Chondrocyte (in vitro differentiated cells): ENCODE measurements around the gene RUSC2. TPM values are rescaled to one million over a fixed set of nuclear protein-coding genes. Genes with fewer than 3 reads are reported as not detected.

ENCODE experiments used
- DNase-seq: peaks from one replicate; pipeline ENCODE4 v3.0.0; 2021; ENCODE audit warnings: mixed read lengths, low spot score
- H3K27ac Mint-ChIP-seq: one replicate; pipeline ENCODE4 v1.8.0; 2021; ENCODE audit warnings: mild to moderate bottlenecking, moderate library complexity, mixed read lengths; ENCODE audit not compliant: unreplicated experiment
- H3K27me3 Mint-ChIP-seq: 2 replicates; pipeline ENCODE4 v1.8.0; 2021; ENCODE audit warnings: low read depth, mixed read lengths
- H3K36me3 Mint-ChIP-seq: 2 replicates; pipeline ENCODE4 v1.8.0; 2021; ENCODE audit warnings: low read depth, mixed read lengths
- H3K4me1 Mint-ChIP-seq: 2 replicates; pipeline ENCODE4 v1.8.0; 2021; ENCODE audit warnings: low read depth, mild to moderate bottlenecking, mixed read lengths
- H3K4me3 Mint-ChIP-seq: one replicate; pipeline ENCODE4 v1.8.0; 2021; ENCODE audit warnings: mild to moderate bottlenecking, moderate library complexity, mixed read lengths; ENCODE audit not compliant: unreplicated experiment
- H3K9me3 Mint-ChIP-seq: 2 replicates; pipeline ENCODE4 v1.8.0; 2021; ENCODE audit warnings: low read depth, mixed read lengths
- CTCF ChIP-seq: fragments of 200-600 bp; sonication (generic); IDR thresholded peaks from 2 replicates; pipeline ENCODE4 v1.5.0; 2021; ENCODE audit warnings: antibody characterized with exemption, mild to moderate bottlenecking, moderate library complexity
- total RNA-seq: library from RNA; stranded (reverse); gene quantifications from 3 replicates; pipeline ENCODE4 v1.2.1, GENCODE V29; 2021

RUSC2 gene
- total RNA-seq, 1 donor from 2014 or later, result 96.3 TPM

GRCh38 chr9:35511453-35511852, 21.5 kb downstream of the RUSC2 start:
- Mint-ChIP-seq H3K27me3 (no peaks in the 10 kb centered on the region), H3K4me3 (peak overlapping the region; percentile 33), H3K9me3 (peaks cover 3% of the 10 kb centered on the region), H3K27ac (peak overlapping the region; percentile 87), H3K36me3 (peaks cover 10% of the 10 kb centered on the region), H3K4me1 (peaks cover 88% of the 10 kb centered on the region)
- DNase-seq, result no peak
- no peak for TF ChIP-seq CTCF

- Mint-ChIP-seq H3K9me3 (no peaks in the 10 kb centered on the region), H3K4me3 (no peak overlapping the region), H3K27ac (peak overlapping the region; percentile 99), H3K4me1 (peaks cover 93% of the 10 kb centered on the region), H3K27me3 (no peaks in the 10 kb centered on the region), H3K36me3 (peaks cover 5% of the 10 kb centered on the region)
- no peak for TF ChIP-seq CTCF
- no peak for DNase-seq
Measured at GRCh38 chr9:35515766-35516165, 25.9 kb downstream of the RUSC2 start.

GRCh38 chr9:35516479-35516878, 26.6 kb downstream of the RUSC2 start:
- peaks cover 5% of the 10 kb centered on the region for H3K36me3 Mint-ChIP-seq
- H3K9me3 Mint-ChIP-seq, result no peaks in the 10 kb centered on the region
- H3K4me3 Mint-ChIP-seq, result peak overlapping the region; percentile 3
- no peaks in the 10 kb centered on the region for H3K27me3 Mint-ChIP-seq
- H3K27ac Mint-ChIP-seq, result peak overlapping the region; percentile 99
- TF ChIP-seq CTCF, result no peak
- no peak for DNase-seq
- H3K4me1 Mint-ChIP-seq, result peaks cover 95% of the 10 kb centered on the region

GRCh38 chr9:35517131-35517530, 27.2 kb downstream of the RUSC2 start:
- Mint-ChIP-seq H3K9me3 (no peaks in the 10 kb centered on the region), H3K27ac (peak overlapping the region; percentile 99), H3K4me3 (no peak overlapping the region), H3K36me3 (peaks cover 5% of the 10 kb centered on the region), H3K4me1 (peaks cover 95% of the 10 kb centered on the region), H3K27me3 (no peaks in the 10 kb centered on the region)
- TF ChIP-seq CTCF, result no peak
- no peak for DNase-seq

GRCh38 chr9:35517552-35518224, 27.8 kb downstream of the RUSC2 start:
- no peak for TF ChIP-seq CTCF
- peaks cover 5% of the 10 kb centered on the region for H3K36me3 Mint-ChIP-seq
- H3K4me3 Mint-ChIP-seq, result no peak overlapping the region
- no peaks in the 10 kb centered on the region for H3K9me3 Mint-ChIP-seq
- no peaks in the 10 kb centered on the region for H3K27me3 Mint-ChIP-seq
- DNase-seq, result no peak
- H3K27ac Mint-ChIP-seq, result peak overlapping the region; percentile 99
- H3K4me1 Mint-ChIP-seq, result peaks cover 95% of the 10 kb centered on the region
